DOHH2 (cell line): ENCODE data around the gene ATP9B.

Experiments used
- CTCF ChIP-seq: fragments of 200-600 bp; sonication (generic); IDR thresholded peaks from one replicate; pipeline ENCODE4 v1.5.1; 2014; ENCODE audit warnings: antibody characterized with exemption, mild to moderate bottlenecking, low read depth, low read length; ENCODE audit not compliant: poor library complexity, severe bottlenecking
- EZH2phosphoT487 ChIP-seq: fragments of 200-600 bp; sonication (generic); IDR thresholded peaks from 2 replicates; pipeline ENCODE4 v1.6.1; 2017; ENCODE audit warnings: borderline replicate concordance, mild to moderate bottlenecking, antibody characterized with exemption, low read length, moderate library complexity, mixed read lengths

- TF ChIP-seq CTCF: no peak
- no peak for TF ChIP-seq EZH2phosphoT487
Measured at GRCh38 chr18:79384834-79385233, 315.6 kb downstream of the ATP9B start.
